Measurements from ENCODE around the gene SERTAD1. TPM values are rescaled to one million over a fixed set of nuclear protein-coding genes. Genes with fewer than 3 reads are reported as not detected.

The SERTAD1 gene
- total and polyA plus RNA-seq, 2 of the 8 experiments (the other 6 are each of a cell fraction or from before 2014, with no cell fraction given): 5.4 to 6.6 TPM

GRCh38 chr19:40420766-40421765 is 4.7 kb downstream of the SERTAD1 start (continued):
- no peak for TF ChIP-seq NRF1 (IDR thresholded peaks at IDR 0.05; ENCODE audit: low read depth, low read length)
- TF ChIP-seq RXRA (IDR thresholded peaks at IDR 0.05; ENCODE audit: insufficient read depth, low read depth, low read length): no peak
- TF ChIP-seq FOSL1 (IDR thresholded peaks at IDR 0.05; ENCODE audit: insufficient read depth, low read depth, low read length): no peak
- peak in 1 of 2 experiments; percentile 64; a peak in 1 of 3 replicates for TF ChIP-seq EP300 (IDR thresholded peaks at IDR 0.05; ENCODE audit: borderline replicate concordance in 1 of 2, low read depth in 2 of 2, low read length in 2 of 2)
- peak; percentile 60 for TF ChIP-seq POLR2AphosphoS5 (IDR thresholded peaks at IDR 0.05; ENCODE audit: low read depth, low read length)
- no peak for TF ChIP-seq USF2 (IDR thresholded peaks at IDR 0.05; ENCODE audit: low read length)
- peak in 1 of 2 experiments; percentile 48; a peak in 1 of 4 replicates for TF ChIP-seq SIN3A (conservative IDR thresholded peaks at IDR 0.05 in 1 of 2, IDR thresholded peaks at IDR 0.05 in 1 of 2; ENCODE audit: low read depth in 1 of 2, low read length in 2 of 2)
- TF ChIP-seq BRCA1 (IDR thresholded peaks at IDR 0.05; ENCODE audit: low read depth, low read length): no peak
- 0 out of 2 replicates have a peak, but pooled peaks have one; percentile 49 for TF ChIP-seq RBBP5 (IDR thresholded peaks at IDR 0.05; ENCODE audit: borderline replicate concordance, low read depth, low read length)
- TF ChIP-seq JUN (IDR thresholded peaks at IDR 0.05; ENCODE audit: low read depth, low read length): no peak
- no peak for TF ChIP-seq MAFK (IDR thresholded peaks at IDR 0.05; ENCODE audit: low read depth, low read length)
- peak; percentile 85 for TF ChIP-seq TBP (IDR thresholded peaks at IDR 0.05; ENCODE audit: low read depth, low read length)
- TF ChIP-seq NANOG (IDR thresholded peaks at IDR 0.05; ENCODE audit: insufficient read depth, low read depth, low read length, poor library complexity, severe bottlenecking): no peak
- peak; percentile 99 for TF ChIP-seq TEAD4 (IDR thresholded peaks at IDR 0.05; ENCODE audit: low read depth, low read length)
- TF ChIP-seq ATF2 (IDR thresholded peaks at IDR 0.05; ENCODE audit: low read length): no peak
- peak in 1 of 2 experiments; percentile 74; a peak in 2 of 3 replicates for TF ChIP-seq POLR2A (IDR thresholded peaks at IDR 0.05; ENCODE audit: control extremely low read depth in 1 of 2, low read depth in 2 of 2, low read length in 2 of 2)
- peak; percentile 37 for TF ChIP-seq YY1 (IDR thresholded peaks at IDR 0.05; ENCODE audit: low read depth, low read length)
- TF ChIP-seq SP2 (IDR thresholded peaks at IDR 0.05; ENCODE audit: low read length): no peak
- TF ChIP-seq HDAC6 (IDR thresholded peaks at IDR 0.05; ENCODE audit: low read depth, low read length): no peak
